ENCODE measurements around the gene C7. TPM values are rescaled to one million over a fixed set of nuclear protein-coding genes. Genes with fewer than 3 reads are reported as not detected.

C7 gene
- total and polyA plus RNA-seq, 2 experiments from 2014 or later: 0.05 to 0.07 TPM

- ATAC-seq (no peak), DNase-seq (ENCODE audit: low spot score) (no peak)
- no peaks in the 10 kb centered on the region for H3K9me2 ChIP-seq (ENCODE audit: insufficient read depth)
- no peaks in the 10 kb centered on the region for H3K79me2 ChIP-seq (replicated peaks; ENCODE audit: insufficient read depth)
- peaks cover 18% of the 10 kb centered on the region for H3K9me3 Mint-ChIP-seq
- H3K4me3 Mint-ChIP-seq: no peak overlapping the region
- no peak overlapping the region for H3K4me2 ChIP-seq
- no peaks in the 10 kb centered on the region for H4K20me1 ChIP-seq (replicated peaks; ENCODE audit: insufficient read depth)
- H3K27me3 ChIP-seq (ENCODE audit: insufficient read depth): no peaks in the 10 kb centered on the region
- peaks cover 4% of the 10 kb centered on the region; the same call in 1 of the 3 replicates for H3K4me1 Mint-ChIP-seq
- no peak overlapping the region for H3K27ac ChIP-seq (ENCODE audit: low read depth)
- H3K27me3 Mint-ChIP-seq (ENCODE audit: insufficient read depth, low read depth, poor library complexity): no peaks in the 10 kb centered on the region
- H3K27ac Mint-ChIP-seq: no peak overlapping the region
- no peaks in the 10 kb centered on the region for H3F3A ChIP-seq (replicated peaks; ENCODE audit: low read depth)
- no peak overlapping the region for H2AFZ ChIP-seq
- no peaks in the 10 kb centered on the region for H3K36me3 ChIP-seq (ENCODE audit: insufficient read depth)
- TF ChIP-seq EZH2phosphoT487 (IDR thresholded peaks at IDR 0.05; ENCODE audit: unreplicated experiment) (no peak), JUNB (IDR thresholded peaks at IDR 0.05; ENCODE audit: unreplicated experiment) (no peak), NANOG (IDR thresholded peaks at IDR 0.05; ENCODE audit: borderline replicate concordance) (no peak), STAT1 (IDR thresholded peaks at IDR 0.05; ENCODE audit: unreplicated experiment) (no peak), ZNF331 (CRISPR knock-in tag; IDR thresholded peaks at IDR 0.05; ENCODE audit: low read depth) (no peak), CTCF (conservative IDR thresholded peaks at IDR 0.05; ENCODE audit: low read depth in 2 of 2) (no peak), ZNF462 (CRISPR knock-in tag; IDR thresholded peaks at IDR 0.05) (no peak), ZNF114 (CRISPR knock-in tag; IDR thresholded peaks at IDR 0.05) (no peak), CREB1 (CRISPR knock-in tag; IDR thresholded peaks at IDR 0.05; ENCODE audit: low read depth) (no peak), EZH2 (IDR thresholded peaks at IDR 0.05; ENCODE audit: low read depth, unreplicated experiment) (no peak), POLR2AphosphoS5 (IDR thresholded peaks at IDR 0.05; ENCODE audit: low read depth) (no peak)
- TF ChIP-seq, protein P1, sequence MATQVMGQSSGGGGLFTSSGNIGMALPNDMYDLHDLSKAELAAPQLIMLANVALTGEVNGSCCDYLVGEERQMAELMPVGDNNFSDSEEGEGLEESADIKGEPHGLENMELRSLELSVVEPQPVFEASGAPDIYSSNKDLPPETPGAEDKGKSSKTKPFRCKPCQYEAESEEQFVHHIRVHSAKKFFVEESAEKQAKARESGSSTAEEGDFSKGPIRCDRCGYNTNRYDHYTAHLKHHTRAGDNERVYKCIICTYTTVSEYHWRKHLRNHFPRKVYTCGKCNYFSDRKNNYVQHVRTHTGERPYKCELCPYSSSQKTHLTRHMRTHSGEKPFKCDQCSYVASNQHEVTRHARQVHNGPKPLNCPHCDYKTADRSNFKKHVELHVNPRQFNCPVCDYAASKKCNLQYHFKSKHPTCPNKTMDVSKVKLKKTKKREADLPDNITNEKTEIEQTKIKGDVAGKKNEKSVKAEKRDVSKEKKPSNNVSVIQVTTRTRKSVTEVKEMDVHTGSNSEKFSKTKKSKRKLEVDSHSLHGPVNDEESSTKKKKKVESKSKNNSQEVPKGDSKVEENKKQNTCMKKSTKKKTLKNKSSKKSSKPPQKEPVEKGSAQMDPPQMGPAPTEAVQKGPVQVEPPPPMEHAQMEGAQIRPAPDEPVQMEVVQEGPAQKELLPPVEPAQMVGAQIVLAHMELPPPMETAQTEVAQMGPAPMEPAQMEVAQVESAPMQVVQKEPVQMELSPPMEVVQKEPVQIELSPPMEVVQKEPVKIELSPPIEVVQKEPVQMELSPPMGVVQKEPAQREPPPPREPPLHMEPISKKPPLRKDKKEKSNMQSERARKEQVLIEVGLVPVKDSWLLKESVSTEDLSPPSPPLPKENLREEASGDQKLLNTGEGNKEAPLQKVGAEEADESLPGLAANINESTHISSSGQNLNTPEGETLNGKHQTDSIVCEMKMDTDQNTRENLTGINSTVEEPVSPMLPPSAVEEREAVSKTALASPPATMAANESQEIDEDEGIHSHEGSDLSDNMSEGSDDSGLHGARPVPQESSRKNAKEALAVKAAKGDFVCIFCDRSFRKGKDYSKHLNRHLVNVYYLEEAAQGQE (IDR thresholded peaks at IDR 0.05; ENCODE audit: unreplicated experiment): no peak
- 0 out of 3 replicates have a peak, but pooled peaks cover 9% of the 10 kb centered on the region for H3K36me3 Mint-ChIP-seq (ENCODE audit: low read depth)
- H3K4me3 ChIP-seq: no peak overlapping the region
- no peaks in the 10 kb centered on the region for H3K4me1 ChIP-seq (ENCODE audit: insufficient read depth)
Measured at GRCh38 chr5:40955313-40955712, 46.0 kb downstream of the C7 start.

Measured in GM23338 (cell line).